ENCODE measurements around the gene ZNF766. TPM values are rescaled to one million over a fixed set of nuclear protein-coding genes. Genes with fewer than 3 reads are reported as not detected.

Gene ZNF766
- total and polyA plus RNA-seq, 2 donors from 2014 or later, result 8.4 to 22.8 TPM

- Histone ChIP-seq H3K36me3 (ENCODE audit: control insufficient read depth in 2 of 3, insufficient read depth in 3 of 3, low read length in 3 of 3) (peaks cover 0 to 2% (median 0%) of the 10 kb centered on the region in 3 donors), H3K4me3 (ENCODE audit: low read length in 3 of 3) (no peak overlapping the region), H3K4me1 (ENCODE audit: control insufficient read depth in 2 of 3, insufficient read depth in 2 of 3, low read depth in 1 of 3, low read length in 3 of 3) (peaks cover 0 to 10% (median 4%) of the 10 kb centered on the region in 3 donors), H3K9me3 (ENCODE audit: control insufficient read depth in 2 of 3, insufficient read depth in 1 of 3, low read length in 3 of 3) (no peaks in the 10 kb centered on the region), H3K27me3 (ENCODE audit: control insufficient read depth, insufficient read depth, low read length) (no peaks in the 10 kb centered on the region), H3K9ac (ENCODE audit: low read length in 3 of 3) (no peak overlapping the region), H3K27ac (ENCODE audit: low read depth in 2 of 2, low read length in 2 of 2) (no peak overlapping the region)
- TF ChIP-seq, protein P1, sequence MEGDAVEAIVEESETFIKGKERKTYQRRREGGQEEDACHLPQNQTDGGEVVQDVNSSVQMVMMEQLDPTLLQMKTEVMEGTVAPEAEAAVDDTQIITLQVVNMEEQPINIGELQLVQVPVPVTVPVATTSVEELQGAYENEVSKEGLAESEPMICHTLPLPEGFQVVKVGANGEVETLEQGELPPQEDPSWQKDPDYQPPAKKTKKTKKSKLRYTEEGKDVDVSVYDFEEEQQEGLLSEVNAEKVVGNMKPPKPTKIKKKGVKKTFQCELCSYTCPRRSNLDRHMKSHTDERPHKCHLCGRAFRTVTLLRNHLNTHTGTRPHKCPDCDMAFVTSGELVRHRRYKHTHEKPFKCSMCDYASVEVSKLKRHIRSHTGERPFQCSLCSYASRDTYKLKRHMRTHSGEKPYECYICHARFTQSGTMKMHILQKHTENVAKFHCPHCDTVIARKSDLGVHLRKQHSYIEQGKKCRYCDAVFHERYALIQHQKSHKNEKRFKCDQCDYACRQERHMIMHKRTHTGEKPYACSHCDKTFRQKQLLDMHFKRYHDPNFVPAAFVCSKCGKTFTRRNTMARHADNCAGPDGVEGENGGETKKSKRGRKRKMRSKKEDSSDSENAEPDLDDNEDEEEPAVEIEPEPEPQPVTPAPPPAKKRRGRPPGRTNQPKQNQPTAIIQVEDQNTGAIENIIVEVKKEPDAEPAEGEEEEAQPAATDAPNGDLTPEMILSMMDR (IDR thresholded peaks at IDR 0.05; ENCODE audit: borderline replicate concordance, extremely low read depth, insufficient read depth), result no peak
- intact Hi-C loops (cut with DNase I), result no loop called here
- no peak for DNase-seq
- FAIRE-seq, result no peak
Observed at GRCh38 chr19:52273301-52273700, 3.9 kb downstream of the ZNF766 start.

GRCh38 chr19:52274191-52274590 is 4.8 kb downstream of the ZNF766 start:
- no peak for FAIRE-seq
- Histone ChIP-seq H3K36me3 (ENCODE audit: control insufficient read depth in 2 of 3, insufficient read depth in 3 of 3, low read length in 3 of 3) (peaks cover 0 to 2% (median 0%) of the 10 kb centered on the region in 3 donors), H3K27ac (ENCODE audit: low read depth in 2 of 2, low read length in 2 of 2) (no peak overlapping the region), H3K9me3 (ENCODE audit: control insufficient read depth in 2 of 3, insufficient read depth in 1 of 3, low read length in 3 of 3) (no peaks in the 10 kb centered on the region), H3K27me3 (ENCODE audit: control insufficient read depth, insufficient read depth, low read length) (no peaks in the 10 kb centered on the region), H3K4me1 (ENCODE audit: control insufficient read depth in 2 of 3, insufficient read depth in 2 of 3, low read depth in 1 of 3, low read length in 3 of 3) (peaks cover 0 to 10% (median 4%) of the 10 kb centered on the region in 3 donors), H3K9ac (ENCODE audit: low read length in 3 of 3) (no peak overlapping the region), H3K4me3 (ENCODE audit: low read length in 3 of 3) (no peak overlapping the region)
- intact Hi-C loops (cut with DNase I), result no loop called here
- TF ChIP-seq, protein P1 (IDR thresholded peaks at IDR 0.05; ENCODE audit: borderline replicate concordance, extremely low read depth, insufficient read depth), result no peak
- DNase-seq, result no peak

DNA sequence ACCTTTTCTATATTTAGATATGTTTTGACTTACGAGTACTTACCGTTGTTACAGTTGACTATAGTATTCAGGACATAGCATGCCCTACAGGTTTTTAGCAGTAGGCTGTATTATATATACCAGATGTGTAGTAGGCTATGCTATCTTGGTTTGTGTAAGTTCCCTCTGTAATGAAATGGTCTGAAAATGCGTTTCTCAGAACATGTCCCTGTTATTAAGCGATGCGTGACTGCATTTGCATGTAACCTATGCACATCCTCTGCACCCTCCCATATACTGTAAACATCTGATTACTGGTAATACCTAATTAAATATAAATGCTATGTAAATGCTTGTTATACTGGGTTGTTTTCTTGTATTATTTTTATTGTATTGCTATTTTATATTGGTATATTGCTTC is 6.6 kb downstream of the ZNF766 start:
- Histone ChIP-seq H3K4me1 (ENCODE audit: control insufficient read depth in 2 of 3, insufficient read depth in 2 of 3, low read depth in 1 of 3, low read length in 3 of 3) (peaks cover 0 to 6% (median 0%) of the 10 kb centered on the region in 3 donors), H3K27me3 (ENCODE audit: control insufficient read depth, insufficient read depth, low read length) (no peaks in the 10 kb centered on the region), H3K36me3 (ENCODE audit: control insufficient read depth in 2 of 3, insufficient read depth in 3 of 3, low read length in 3 of 3) (peaks cover 0 to 2% (median 0%) of the 10 kb centered on the region in 3 donors), H3K9ac (ENCODE audit: low read length in 3 of 3) (no peak overlapping the region), H3K9me3 (ENCODE audit: control insufficient read depth in 2 of 3, insufficient read depth in 1 of 3, low read length in 3 of 3) (no peaks in the 10 kb centered on the region), H3K4me3 (ENCODE audit: low read length in 3 of 3) (no peak overlapping the region), H3K27ac (ENCODE audit: low read depth in 2 of 2, low read length in 2 of 2) (no peak overlapping the region)
- DNase-seq, result no peak
- TF ChIP-seq, protein P1 (IDR thresholded peaks at IDR 0.05; ENCODE audit: borderline replicate concordance, extremely low read depth, insufficient read depth), result no peak
- intact Hi-C loops (cut with DNase I), result no loop called here
- FAIRE-seq, result no peak

DNA sequence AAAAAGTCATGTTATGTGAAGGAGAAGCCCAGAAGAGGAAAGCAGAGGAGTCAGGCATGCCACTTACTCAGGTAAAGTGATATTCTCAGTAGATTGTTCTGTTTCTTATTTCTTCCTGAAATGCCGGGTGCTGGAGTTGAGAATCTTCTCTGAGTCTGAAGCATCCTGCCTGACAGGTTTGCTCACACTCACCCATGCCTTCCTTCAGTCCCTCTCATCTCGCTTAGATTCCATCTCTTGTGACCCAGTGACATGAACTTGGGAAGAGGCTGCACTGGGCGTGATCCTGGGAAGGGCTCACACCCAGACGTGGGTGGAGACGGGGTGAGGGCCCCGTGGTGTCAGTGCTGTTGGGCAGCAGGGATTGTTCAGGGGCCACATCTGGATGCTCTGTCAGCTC is 8.1 kb downstream of the ZNF766 start:
- no peak overlapping the region for H3K4me3 ChIP-seq (ENCODE audit: low read length in 3 of 3)
- H3K36me3 ChIP-seq (ENCODE audit: control insufficient read depth in 2 of 3, insufficient read depth in 3 of 3, low read length in 3 of 3), result no peaks in the 10 kb centered on the region
- DNase-seq, result no peak
- no peaks in the 10 kb centered on the region for H3K27me3 ChIP-seq (ENCODE audit: control insufficient read depth, insufficient read depth, low read length)
- no peak overlapping the region for H3K9ac ChIP-seq (ENCODE audit: low read length in 3 of 3)
- H3K4me1 ChIP-seq (ENCODE audit: control insufficient read depth in 2 of 3, insufficient read depth in 2 of 3, low read depth in 1 of 3, low read length in 3 of 3), result no peaks in the 10 kb centered on the region
- no peak overlapping the region for H3K27ac ChIP-seq (ENCODE audit: low read depth in 2 of 2, low read length in 2 of 2)
- intact Hi-C loops (cut with DNase I), result no loop called here
- FAIRE-seq, result no peak
- TF ChIP-seq, protein P1 (IDR thresholded peaks at IDR 0.05; ENCODE audit: borderline replicate concordance, extremely low read depth, insufficient read depth), result no peak
- no peaks in the 10 kb centered on the region for H3K9me3 ChIP-seq (ENCODE audit: control insufficient read depth in 2 of 3, insufficient read depth in 1 of 3, low read length in 3 of 3)

Data from kidney (tissue), 14 donors.